K562 (cell line): Measurements from ENCODE around the gene MCOLN2. TPM values are rescaled to one million over a fixed set of nuclear protein-coding genes. Genes with fewer than 3 reads are reported as not detected.

Source experiments
- ATAC-seq: fragments of 200-7000 bp; cut with Tn5 transposase; 3 replicates; pipeline ENCODE4 v1.9.1; 2020; ENCODE audit warnings: moderate library complexity
- BruUV-seq: library from RNA; stranded (reverse); fragments of 400-500 nt; replicated peaks from 2 replicates; lab custom pipeline; 2021; lab: Mats Ljungman, UMichigan
- CTCF ChIA-PET: fragments of 300-600 bp; formaldehyde crosslinking; extraction: SDS; loops from one replicate; lab custom pipeline; 2021; ENCODE audit warnings: low intra/inter-chr PET ratio; lab: Yijun Ruan, JAX
- POLR2A ChIA-PET: fragments of 300-600, 350-650 bp; sonication (Branson Sonifier 250); formaldehyde crosslinking; extraction: SDS; loops from one replicate; lab custom pipeline; 2021; ENCODE audit warnings: antibody characterized with exemption, inconsistent platforms; lab: Yijun Ruan, JAX
- DNase-seq, 4 experiments: peaks; one replicate each; pipeline versions ENCODE4 v3.0.0 to v3.0.0-alpha.2; 2011 to 2018; ENCODE audit warnings: low spot score in 3 of 4, mixed read lengths in 3 of 4; ENCODE audit errors: extremely low read depth in 1 of 4
- FAIRE-seq: peaks from 2 replicates; lab custom pipeline; 2011; peaks lifted over from hg19 to GRCh38; lab: Jason Lieb, UNC
- H2AFZ ChIP-seq: 2 replicates; pipeline ENCODE4 v1.6.0; 2011; ENCODE audit warnings: low read depth, low read length, control low read depth, inconsistent platforms
- H3K27ac ChIP-seq: fragments of 200-600 bp; 3 replicates; pipeline ENCODE4 v1.8.0; 2011; ENCODE audit warnings: low read depth, mild to moderate bottlenecking, control low read depth, inconsistent platforms, low read length, moderate library complexity, mixed read lengths; ENCODE audit errors: extremely low read depth
- H3K27me3 ChIP-seq, 2 experiments: fragments of 300-600 bp in 1 of 2; 2 replicates in 1 of 2; 3 replicates in 1 of 2; pipeline versions ENCODE4 v1.6.0 to v1.8.0; 2011; ENCODE audit warnings: inconsistent platforms in 2 of 2, low read length in 2 of 2, mild to moderate bottlenecking in 1 of 2, mixed read lengths in 1 of 2, moderate library complexity in 1 of 2; ENCODE audit not compliant: control insufficient read depth in 2 of 2, insufficient read depth in 2 of 2
- H3K36me3 ChIP-seq: fragments of 300-600 bp; 3 replicates; pipeline ENCODE4 v1.8.0; 2011; ENCODE audit warnings: mild to moderate bottlenecking, low read length, inconsistent platforms; ENCODE audit not compliant: control insufficient read depth, insufficient read depth
- H3K4me1 ChIP-seq, 2 experiments: fragments of 200-600 bp in 1 of 2; replicated peaks in 1 of 2; 2 replicates in 1 of 2; 3 replicates in 1 of 2; pipeline versions ENCODE4 v1.5.1 to v1.8.0; 2011; ENCODE audit warnings: inconsistent platforms in 2 of 2, low read length in 2 of 2, mild to moderate bottlenecking in 1 of 2, mixed read lengths in 1 of 2, moderate library complexity in 1 of 2; ENCODE audit not compliant: control insufficient read depth in 2 of 2, insufficient read depth in 2 of 2
- H3K4me2 ChIP-seq: 2 replicates; pipeline ENCODE4 v1.6.1; 2011; ENCODE audit warnings: low read length, control low read depth, inconsistent platforms, mixed read lengths; ENCODE audit not compliant: insufficient read depth
- H3K4me3 ChIP-seq: fragments of 200-600 bp; sonication (generic), shearing (Covaris generic); 2 replicates; pipeline ENCODE4 v1.5.1; 2016; ENCODE audit warnings: control low read depth, inconsistent platforms
- H3K79me2 ChIP-seq: fragments of 200-600 bp; 3 replicates; pipeline ENCODE4 v1.8.0; 2011; ENCODE audit warnings: low read length, inconsistent platforms; ENCODE audit not compliant: control insufficient read depth, insufficient read depth
- H3K9ac ChIP-seq, 2 experiments: 2 replicates each; pipeline versions ENCODE4 v1.6.0 to v1.6.1; 2011; ENCODE audit warnings: low read depth in 2 of 2, low read length in 2 of 2, control low read depth in 1 of 2, inconsistent platforms in 1 of 2, mild to moderate bottlenecking in 1 of 2, mixed read lengths in 1 of 2; ENCODE audit not compliant: insufficient read depth in 1 of 2
- H3K9me1 ChIP-seq: one replicate; pipeline ENCODE4 v1.6.0; 2011; ENCODE audit warnings: inconsistent platforms, mild to moderate bottlenecking, low read length, moderate library complexity; ENCODE audit not compliant: control insufficient read depth, insufficient read depth
- H3K9me3 ChIP-seq: replicated peaks from 2 replicates; pipeline ENCODE4 v1.5.1; 2011; ENCODE audit warnings: low read depth, low read length, inconsistent platforms; ENCODE audit not compliant: control insufficient read depth, insufficient read depth
- H4K20me1 ChIP-seq: replicated peaks from 2 replicates; pipeline ENCODE4 v1.6.1; 2011; ENCODE audit warnings: low read length, inconsistent platforms, mixed read lengths; ENCODE audit not compliant: control insufficient read depth, insufficient read depth
- ATF2 ChIP-seq: sonication (generic); formaldehyde crosslinking; IDR thresholded peaks from 2 replicates; pipeline ENCODE4 v1.8.1; 2022; ENCODE audit warnings: missing genetic modification reagents
- DEAF1 ChIP-seq: fragments of 450-650 bp; formaldehyde crosslinking; IDR thresholded peaks from 2 replicates; pipeline ENCODE4 v1.4.0; 2020; ENCODE audit warnings: mild to moderate bottlenecking, moderate library complexity
- POLR2AphosphoS2 ChIP-seq: IDR thresholded peaks from 2 replicates; pipeline ENCODE4 v1.6.1; 2012; ENCODE audit warnings: low read length, improper control_type of control experiment
- STAT5B ChIP-seq: fragments of 250-450 bp; sonication (Bioruptor Pico); IDR thresholded peaks from 2 replicates; pipeline ENCODE4 v1.8.0; 2021; ENCODE audit warnings: mild to moderate bottlenecking, inconsistent platforms
- STAT6 ChIP-seq: sonication (generic); formaldehyde crosslinking; IDR thresholded peaks from 2 replicates; pipeline ENCODE4 v1.8.1; 2023; ENCODE audit warnings: mild to moderate bottlenecking, missing genetic modification reagents
- TBL1XR1 ChIP-seq, 2 experiments: IDR thresholded peaks; 2 replicates each; pipeline ENCODE4 v1.6.1; 2012; ENCODE audit warnings: improper control_type of control experiment in 2 of 2, low read length in 2 of 2, mild to moderate bottlenecking in 1 of 2
- TCF3 ChIP-seq: sonication (generic); formaldehyde crosslinking; IDR thresholded peaks from 2 replicates; pipeline ENCODE4 v1.4.0; 2020; ENCODE audit warnings: mild to moderate bottlenecking, missing genetic modification reagents
- WGBS: fragments of 100-300 bp; shearing (Covaris generic); methylation state at CpG from one replicate; pipeline ENCODE4 v1.1.6; 2016; ENCODE audit warnings: low coverage, mixed read lengths; ENCODE audit not compliant: insufficient coverage; ENCODE audit errors: missing lambda C conversion rate; 5-methylcytosine and 5-hydroxymethylcytosine counted together
- in situ Hi-C: fragments of 300-500 bp; cut with MboI; formaldehyde crosslinking; loops from 4 replicates; pipeline ENCODE4 v1.15.0; 2018; ENCODE audit warnings: inconsistent platforms, mixed read lengths
- intact Hi-C: fragments of 100-400 bp; cut with micrococcal nuclease; formaldehyde crosslinking; loops from 2 replicates; pipeline ENCODE4 v1.14.2; 2022
- polyA plus RNA-seq, 8 experiments: library from polyadenylated mRNA; depleted of rRNA in 4 of 8; stranded (reverse) in 5 of 8; unstranded in 3 of 8; fragments of >200 nt; fragmentation: Nextera tagmentation in 2 of 8; fragmentation: Illumina TruSeq in 1 of 8; extraction: Ambion mirVana in 2 of 8; extraction: Trizol in 1 of 8; gene quantifications; 2 replicates each; pipeline versions ENCODE4 v1.2.1 to v1.2.3, GENCODE V29; 2011 to 2014; ENCODE audit warnings: inconsistent platforms in 1 of 8, missing spikeins in 1 of 8
- total RNA-seq, 7 experiments: library from RNA; depleted of rRNA in 6 of 7; stranded (reverse); fragments of >200 nt in 6 of 7; fragmentation: Illumina TruSeq in 2 of 7; extraction: Trizol in 2 of 7; gene quantifications; 2 replicates each; pipeline versions ENCODE4 v1.2.1 to v1.2.3, GENCODE V29; 2011 to 2021; ENCODE audit warnings: low replicate concordance in 1 of 7
- TF ChIP-seq, protein P1 (sequence below): sonication (generic); formaldehyde crosslinking; IDR thresholded peaks from 2 replicates; pipeline ENCODE4 v1.8.0; 2022; ENCODE audit warnings: mild to moderate bottlenecking, missing genetic modification reagents
- TF ChIP-seq, protein P2 (sequence below): fragments of 250-450 bp; sonication (Bioruptor Pico); IDR thresholded peaks from 2 replicates; pipeline ENCODE4 v1.4.0; 2020; ENCODE audit warnings: borderline replicate concordance
- TF ChIP-seq, protein P3 (sequence below), 3 experiments: fragments of 200-800 bp in 1 of 3; sonication (Bioruptor generic) in 1 of 3; sonication (generic) in 1 of 3; formaldehyde crosslinking in 1 of 3; IDR thresholded peaks; 2 replicates each; pipeline versions ENCODE4 v1.6.1 to v1.8.0; 2016 to 2022; ENCODE audit warnings: mild to moderate bottlenecking in 2 of 3, missing compliant biosample characterization in 2 of 3, missing genetic modification characterization in 2 of 3, missing genetic modification reagents in 1 of 3

Gene MCOLN2
- total and polyA plus RNA-seq, 9 of the 15 experiments (the other 6 are each of a cell fraction or from before 2014, with no cell fraction given), result 0.18 TPM; not detected in 8

DNA sequence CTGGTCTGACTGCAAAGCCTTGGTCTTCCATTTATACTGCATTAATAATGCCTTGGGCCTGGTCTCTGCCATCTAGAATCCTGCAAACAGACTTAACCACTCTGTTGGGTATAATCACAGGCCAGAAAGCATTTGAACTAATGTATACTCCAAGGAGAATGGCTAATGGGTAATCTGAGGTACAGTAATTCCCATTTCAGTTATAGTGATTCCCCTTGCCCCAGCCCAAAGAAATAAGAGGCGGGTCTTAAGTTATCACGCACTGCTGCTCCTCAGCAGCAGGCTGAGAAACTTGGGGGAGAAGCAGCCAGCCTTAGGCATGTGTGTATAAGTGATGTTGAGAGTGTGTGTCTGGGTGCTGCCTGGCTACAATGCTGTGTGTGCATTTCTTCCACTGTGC, 106.3 kb downstream of the MCOLN2 start:
- H4K20me1 ChIP-seq, result no peaks in the 10 kb centered on the region
- CTCF ChIA-PET, result no interaction called here
- POLR2A ChIA-PET, result no interaction called here
- BruUV-seq, result no TSS peak
- intact Hi-C loops (no loop called here), in situ Hi-C loops (no loop called here)
- H3K79me2 ChIP-seq, result no peaks in the 10 kb centered on the region
- H3K4me1 ChIP-seq, result peaks cover 0 to 9% of the 10 kb centered on the region in 2 experiments; a peak in 1 of 5 replicates
- WGBS, result 0% methylated on average over 2 of the region's 2 CpGs
- peaks cover 4% of the 10 kb centered on the region for H3K9me1 ChIP-seq
- H3K4me2 ChIP-seq, result no peak overlapping the region
- DNase-seq (no peak), FAIRE-seq (no peak), ATAC-seq (no peak)
- peaks cover 11 to 19% of the 10 kb centered on the region in 2 experiments; a peak in 4 of 5 replicates for H3K27me3 ChIP-seq
- H2AFZ ChIP-seq, result no peak overlapping the region
- no peak overlapping the region for H3K9ac ChIP-seq
- no peaks in the 10 kb centered on the region for H3K9me3 ChIP-seq
- no peak overlapping the region for H3K4me3 ChIP-seq
- H3K36me3 ChIP-seq, result no peaks in the 10 kb centered on the region
- no peak overlapping the region for H3K27ac ChIP-seq
- TF ChIP-seq, protein P1, sequence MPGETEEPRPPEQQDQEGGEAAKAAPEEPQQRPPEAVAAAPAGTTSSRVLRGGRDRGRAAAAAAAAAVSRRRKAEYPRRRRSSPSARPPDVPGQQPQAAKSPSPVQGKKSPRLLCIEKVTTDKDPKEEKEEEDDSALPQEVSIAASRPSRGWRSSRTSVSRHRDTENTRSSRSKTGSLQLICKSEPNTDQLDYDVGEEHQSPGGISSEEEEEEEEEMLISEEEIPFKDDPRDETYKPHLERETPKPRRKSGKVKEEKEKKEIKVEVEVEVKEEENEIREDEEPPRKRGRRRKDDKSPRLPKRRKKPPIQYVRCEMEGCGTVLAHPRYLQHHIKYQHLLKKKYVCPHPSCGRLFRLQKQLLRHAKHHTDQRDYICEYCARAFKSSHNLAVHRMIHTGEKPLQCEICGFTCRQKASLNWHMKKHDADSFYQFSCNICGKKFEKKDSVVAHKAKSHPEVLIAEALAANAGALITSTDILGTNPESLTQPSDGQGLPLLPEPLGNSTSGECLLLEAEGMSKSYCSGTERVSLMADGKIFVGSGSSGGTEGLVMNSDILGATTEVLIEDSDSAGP (CRISPR knock-in tag), result no peak
- no peak for TF ChIP-seq TCF3 (CRISPR knock-in tag)
- TF ChIP-seq, protein P2, sequence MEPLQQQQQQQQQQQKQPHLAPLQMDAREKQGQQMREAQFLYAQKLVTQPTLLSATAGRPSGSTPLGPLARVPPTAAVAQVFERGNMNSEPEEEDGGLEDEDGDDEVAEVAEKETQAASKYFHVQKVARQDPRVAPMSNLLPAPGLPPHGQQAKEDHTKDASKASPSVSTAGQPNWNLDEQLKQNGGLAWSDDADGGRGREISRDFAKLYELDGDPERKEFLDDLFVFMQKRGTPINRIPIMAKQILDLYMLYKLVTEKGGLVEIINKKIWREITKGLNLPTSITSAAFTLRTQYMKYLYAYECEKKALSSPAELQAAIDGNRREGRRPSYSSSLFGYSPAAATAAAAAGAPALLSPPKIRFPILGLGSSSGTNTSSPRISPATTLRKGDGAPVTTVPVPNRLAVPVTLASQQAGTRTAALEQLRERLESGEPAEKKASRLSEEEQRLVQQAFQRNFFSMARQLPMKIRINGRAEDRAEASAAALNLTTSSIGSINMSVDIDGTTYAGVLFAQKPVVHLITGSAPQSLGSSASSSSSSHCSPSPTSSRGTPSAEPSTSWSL (CRISPR knock-in tag), result no peak
- no peak for TF ChIP-seq POLR2AphosphoS2
- TF ChIP-seq STAT6 (CRISPR knock-in tag), result no peak
- TF ChIP-seq, protein P3, sequence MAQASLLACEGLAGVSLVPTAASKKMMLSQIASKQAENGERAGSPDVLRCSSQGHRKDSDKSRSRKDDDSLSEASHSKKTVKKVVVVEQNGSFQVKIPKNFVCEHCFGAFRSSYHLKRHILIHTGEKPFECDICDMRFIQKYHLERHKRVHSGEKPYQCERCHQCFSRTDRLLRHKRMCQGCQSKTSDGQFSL (CRISPR knock-in tag; IDR thresholded peaks at IDR 0.05), result no peak
- TF ChIP-seq, protein P3 (tag; IDR thresholded peaks at IDR 0.05), result no peak
- TF ChIP-seq ATF2 (CRISPR knock-in tag), result no peak
- TF ChIP-seq STAT5B (CRISPR knock-in tag), result no peak
- TF ChIP-seq TBL1XR1 (IDR thresholded peaks at IDR 0.05; ENCODE audit: low read length in 2 of 2), result no peak
- no peak for TF ChIP-seq DEAF1 (CRISPR knock-in tag)
